ENCODE data around the gene RSRC2. TPM values are rescaled to one million over a fixed set of nuclear protein-coding genes. Genes with fewer than 3 reads are reported as not detected.

The RSRC2 gene
- total RNA-seq, 1 experiment from 2014 or later, result 87.3 TPM

- Histone ChIP-seq H3K9me2 (replicated peaks; ENCODE audit: low read length) (no peaks in the 10 kb centered on the region), H4K20me1 (ENCODE audit: low read length) (no peaks in the 10 kb centered on the region), H3K9ac (ENCODE audit: low read length) (no peak overlapping the region), H3K36me3 (ENCODE audit: low read depth, low read length) (peaks cover 32% of the 10 kb centered on the region), H3K4me1 (ENCODE audit: insufficient read depth, low read length) (peaks cover 19% of the 10 kb centered on the region), H3K4me2 (ENCODE audit: low read length) (peak overlapping the region; percentile 65), H2AFZ (ENCODE audit: low read length) (peak overlapping the region; percentile 20; the same call in 1 of the 2 replicates), H3K4me3 (ENCODE audit: low read length) (peak overlapping the region; percentile 83; the same call in 1 of the 2 replicates), H3K79me2 (ENCODE audit: low read length) (peaks cover 41% of the 10 kb centered on the region), H3K27me3 (ENCODE audit: low read length) (no peaks in the 10 kb centered on the region), H3K27ac (ENCODE audit: low read length) (no peak overlapping the region), H3F3A (ENCODE audit: low read length, unreplicated experiment) (peaks cover 28% of the 10 kb centered on the region), H3K9me3 (ENCODE audit: low read length) (no peaks in the 10 kb centered on the region)
- TF ChIP-seq, protein P1, sequence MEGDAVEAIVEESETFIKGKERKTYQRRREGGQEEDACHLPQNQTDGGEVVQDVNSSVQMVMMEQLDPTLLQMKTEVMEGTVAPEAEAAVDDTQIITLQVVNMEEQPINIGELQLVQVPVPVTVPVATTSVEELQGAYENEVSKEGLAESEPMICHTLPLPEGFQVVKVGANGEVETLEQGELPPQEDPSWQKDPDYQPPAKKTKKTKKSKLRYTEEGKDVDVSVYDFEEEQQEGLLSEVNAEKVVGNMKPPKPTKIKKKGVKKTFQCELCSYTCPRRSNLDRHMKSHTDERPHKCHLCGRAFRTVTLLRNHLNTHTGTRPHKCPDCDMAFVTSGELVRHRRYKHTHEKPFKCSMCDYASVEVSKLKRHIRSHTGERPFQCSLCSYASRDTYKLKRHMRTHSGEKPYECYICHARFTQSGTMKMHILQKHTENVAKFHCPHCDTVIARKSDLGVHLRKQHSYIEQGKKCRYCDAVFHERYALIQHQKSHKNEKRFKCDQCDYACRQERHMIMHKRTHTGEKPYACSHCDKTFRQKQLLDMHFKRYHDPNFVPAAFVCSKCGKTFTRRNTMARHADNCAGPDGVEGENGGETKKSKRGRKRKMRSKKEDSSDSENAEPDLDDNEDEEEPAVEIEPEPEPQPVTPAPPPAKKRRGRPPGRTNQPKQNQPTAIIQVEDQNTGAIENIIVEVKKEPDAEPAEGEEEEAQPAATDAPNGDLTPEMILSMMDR (conservative IDR thresholded peaks at IDR 0.05; ENCODE audit: low read depth, low read length), result no peak
- no peak for TF ChIP-seq EZH2 (IDR thresholded peaks at IDR 0.05; ENCODE audit: low read length, unreplicated experiment)
- TF ChIP-seq EZH2phosphoT487 (IDR thresholded peaks at IDR 0.05; ENCODE audit: borderline replicate concordance, low read length), result no peak
- intact Hi-C loops (cut with micrococcal nuclease), result loop anchor here (1.0 kb wide), 2 partner anchors 26 to 101 kb away; partner anchors contain the start of gene KNTC1
- ChIA-PET CTCF (interaction anchor here (0.6 to 1.5 kb wide), 2 partner anchors 30 to 102 kb away, joined by 3 to 8 read pairs; no protein-coding TSS in a partner anchor), POLR2A (ENCODE audit: unreplicated experiment) (interaction anchor here (0.6 to 1.5 kb wide), 4 partner anchors 22 to 1972 kb away, joined by 3 to 5 read pairs (median 4); no protein-coding TSS in a partner anchor)
- BruUV-seq (replicated peaks), result no TSS peak
- DNase-seq (no peak), ATAC-seq (no peak)
Measured at GRCh38 chr12:122501489-122501989, 25.2 kb downstream of the RSRC2 start.

DNA sequence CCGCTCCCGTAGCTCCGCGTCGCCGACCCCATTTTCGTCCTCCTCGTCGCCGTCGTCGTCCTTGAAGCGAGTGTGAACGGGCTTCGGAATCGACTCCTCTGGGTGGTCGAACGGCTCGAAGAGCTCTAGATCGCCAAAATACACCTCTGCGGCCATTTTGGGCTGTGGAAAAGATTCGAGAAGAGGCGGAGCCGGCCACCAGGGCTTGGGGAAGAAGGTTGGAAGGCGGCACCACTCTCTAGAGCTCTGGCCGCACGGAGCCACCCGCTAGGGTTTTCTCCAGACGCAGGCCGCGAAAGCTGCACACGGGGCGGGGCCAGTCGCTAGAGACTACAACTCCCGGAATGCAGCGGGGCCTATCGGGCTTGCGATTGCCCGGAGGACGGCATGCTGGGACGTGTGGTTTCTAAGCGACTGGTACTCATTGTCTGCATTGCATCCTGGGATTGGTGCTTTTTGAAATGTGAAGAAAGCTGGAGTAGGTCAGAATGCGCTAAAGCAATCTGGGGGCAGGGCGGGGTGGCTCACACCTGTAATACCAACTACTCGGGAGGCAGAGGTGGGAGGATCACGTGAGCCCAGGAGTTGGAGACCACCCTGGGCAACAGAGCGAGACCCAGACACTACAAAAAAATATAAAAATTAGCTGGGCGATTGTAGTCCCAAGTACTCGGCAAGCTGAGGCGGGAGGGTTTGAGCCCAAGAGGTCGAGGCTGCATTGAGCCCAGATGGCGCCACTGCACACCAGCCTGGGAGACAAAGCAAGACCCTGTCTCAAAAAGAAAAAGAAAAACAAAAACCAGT lies 25.8 kb downstream of the RSRC2 start, which contains the start of gene ZCCHC8:
Gene ZCCHC8, minus strand, starts transcription at position 248 of the 804 bp plus-strand sequence. Its CDS starts 92 bp downstream, at position 156.
- TF ChIP-seq EZH2phosphoT487 (IDR thresholded peaks at IDR 0.05; ENCODE audit: borderline replicate concordance, low read length), result no peak
- TF ChIP-seq EZH2 (IDR thresholded peaks at IDR 0.05; ENCODE audit: low read length, unreplicated experiment), result no peak
- TF ChIP-seq, protein P1 (conservative IDR thresholded peaks at IDR 0.05; ENCODE audit: low read depth, low read length), result peak; percentile 35; the same call in 1 of the 2 replicates
- CTCF ChIA-PET, result interaction anchor here (1.5 kb wide), 1 partner anchor 101 kb away, joined by 8 read pairs; no protein-coding TSS in a partner anchor
- H3K36me3 ChIP-seq (ENCODE audit: low read depth, low read length), result peaks cover 29% of the 10 kb centered on the region

More for the DNA sequence above, 25.8 kb downstream of the RSRC2 start, which contains the start of gene ZCCHC8:
- no peaks in the 10 kb centered on the region for H3K9me2 ChIP-seq (replicated peaks; ENCODE audit: low read length)
- peaks cover 46% of the 10 kb centered on the region for H3K79me2 ChIP-seq (ENCODE audit: low read length)
- H4K20me1 ChIP-seq (ENCODE audit: low read length), result no peaks in the 10 kb centered on the region
- H3K9me3 ChIP-seq (ENCODE audit: low read length), result no peaks in the 10 kb centered on the region
- DNase-seq, result peak; percentile 99
- BruUV-seq (replicated peaks), result TSS peak; percentile 79
- intact Hi-C loops (cut with micrococcal nuclease), result loop anchor here (1.0 kb wide), 2 partner anchors 26 to 101 kb away; partner anchors contain the start of gene KNTC1
- H3K4me2 ChIP-seq (ENCODE audit: low read length), result peak within 1 kb of the TSS; percentile 92
- ATAC-seq, result peak; percentile 94
- peaks cover 19% of the 10 kb centered on the region for H3K4me1 ChIP-seq (ENCODE audit: insufficient read depth, low read length)
- H3K27ac ChIP-seq (ENCODE audit: low read length), result peak within 1 kb of the TSS; percentile 79
- peak within 1 kb of the TSS; percentile 90 for H3K9ac ChIP-seq (ENCODE audit: low read length)
- POLR2A ChIA-PET (ENCODE audit: unreplicated experiment), result interaction anchor here (0.6 to 1.5 kb wide), 9 partner anchors 12 to 1971 kb away, joined by 3 to 5 read pairs (median 3); partner anchors contain the start of genes HCAR1, KNTC1 and RSRC2
- peak within 1 kb of the TSS; percentile 86 for H2AFZ ChIP-seq (ENCODE audit: low read length)
- H3F3A ChIP-seq (ENCODE audit: low read length, unreplicated experiment), result peaks cover 24% of the 10 kb centered on the region
- peak within 1 kb of the TSS; percentile 83 for H3K4me3 ChIP-seq (ENCODE audit: low read length)
- no peaks in the 10 kb centered on the region for H3K27me3 ChIP-seq (ENCODE audit: low read length)

Data from PC-3 (cell line).